22Rv1 (cell line): ENCODE measurements around the gene EIF4E3.

Source experiments
- H3K27ac ChIP-seq: fragments of 450-650 bp; 2 replicates; pipeline ENCODE4 v1.5.1; 2017
- ZFX ChIP-seq: fragments of 450-650 bp; IDR thresholded peaks from 2 replicates; pipeline ENCODE4 v1.6.1; 2017; ENCODE audit warnings: antibody characterized with exemption, borderline replicate concordance
- TF ChIP-seq, protein P1 (sequence below): fragments of 450-650 bp; IDR thresholded peaks from 2 replicates; pipeline ENCODE4 v1.5.1; 2017; ENCODE audit warnings: mild to moderate bottlenecking

EIF4E3 gene

GRCh38 chr3:71636001-71636400 lies 89.2 kb downstream of the EIF4E3 start:
- H3K27ac ChIP-seq: no peak overlapping the region
- TF ChIP-seq, protein P1, sequence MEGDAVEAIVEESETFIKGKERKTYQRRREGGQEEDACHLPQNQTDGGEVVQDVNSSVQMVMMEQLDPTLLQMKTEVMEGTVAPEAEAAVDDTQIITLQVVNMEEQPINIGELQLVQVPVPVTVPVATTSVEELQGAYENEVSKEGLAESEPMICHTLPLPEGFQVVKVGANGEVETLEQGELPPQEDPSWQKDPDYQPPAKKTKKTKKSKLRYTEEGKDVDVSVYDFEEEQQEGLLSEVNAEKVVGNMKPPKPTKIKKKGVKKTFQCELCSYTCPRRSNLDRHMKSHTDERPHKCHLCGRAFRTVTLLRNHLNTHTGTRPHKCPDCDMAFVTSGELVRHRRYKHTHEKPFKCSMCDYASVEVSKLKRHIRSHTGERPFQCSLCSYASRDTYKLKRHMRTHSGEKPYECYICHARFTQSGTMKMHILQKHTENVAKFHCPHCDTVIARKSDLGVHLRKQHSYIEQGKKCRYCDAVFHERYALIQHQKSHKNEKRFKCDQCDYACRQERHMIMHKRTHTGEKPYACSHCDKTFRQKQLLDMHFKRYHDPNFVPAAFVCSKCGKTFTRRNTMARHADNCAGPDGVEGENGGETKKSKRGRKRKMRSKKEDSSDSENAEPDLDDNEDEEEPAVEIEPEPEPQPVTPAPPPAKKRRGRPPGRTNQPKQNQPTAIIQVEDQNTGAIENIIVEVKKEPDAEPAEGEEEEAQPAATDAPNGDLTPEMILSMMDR: no peak
- no peak for TF ChIP-seq ZFX

- no peak overlapping the region for H3K27ac ChIP-seq
- TF ChIP-seq, protein P1: no peak
- TF ChIP-seq ZFX: no peak
These were observed 90.5 kb downstream of the EIF4E3 start for GRCh38 chr3:71634671-71635070.

DNA sequence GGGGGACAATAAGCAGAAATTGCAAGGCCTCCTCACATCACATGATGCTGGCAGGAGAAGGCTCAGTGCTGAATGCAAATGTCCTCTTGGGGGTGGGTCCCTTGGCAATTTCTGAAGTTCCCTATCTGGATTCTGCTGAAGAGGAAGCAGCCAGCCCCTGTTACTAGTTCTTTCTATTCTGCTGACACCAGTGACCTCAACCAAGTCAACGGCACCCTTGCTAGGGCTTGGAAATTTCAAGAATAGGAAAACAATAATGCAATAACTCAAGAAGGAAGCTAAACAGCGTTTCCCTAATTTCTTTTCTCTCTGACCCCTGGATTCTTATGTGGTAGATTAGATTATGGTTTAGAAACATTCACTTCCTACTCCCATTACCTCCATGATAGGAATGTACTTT lies 95.5 kb downstream of the EIF4E3 start:
- TF ChIP-seq, protein P1: no peak
- TF ChIP-seq ZFX: no peak
- H3K27ac ChIP-seq: no peak overlapping the region

DNA sequence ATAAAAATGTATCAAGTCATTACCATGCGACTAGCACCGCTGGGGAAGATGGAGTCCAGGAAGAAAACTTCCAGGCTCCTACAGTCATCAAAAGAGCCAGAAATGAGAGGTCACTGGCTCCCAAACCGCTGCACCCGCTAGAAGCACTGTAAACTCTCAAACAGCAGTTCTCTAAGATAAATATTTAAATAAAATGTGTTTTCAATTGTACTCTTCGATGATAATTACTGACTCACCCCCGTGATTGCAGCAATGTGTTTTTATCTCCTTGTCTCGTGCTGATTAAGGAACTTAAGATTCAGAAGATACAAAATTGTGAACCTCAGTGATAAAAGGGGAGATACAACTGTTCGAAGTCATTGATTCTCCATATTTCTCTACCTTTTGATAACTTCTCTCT lies 95.9 kb downstream of the EIF4E3 start:
- no peak overlapping the region for H3K27ac ChIP-seq
- TF ChIP-seq, protein P1: no peak
- no peak for TF ChIP-seq ZFX

- TF ChIP-seq, protein P1: no peak
- no peak for TF ChIP-seq ZFX
- no peak overlapping the region for H3K27ac ChIP-seq
These were observed 96.7 kb downstream of the EIF4E3 start for GRCh38 chr3:71628522-71628921.

- no peak for TF ChIP-seq ZFX
- TF ChIP-seq, protein P1: no peak
- no peak overlapping the region for H3K27ac ChIP-seq
These were observed 99.5 kb downstream of the EIF4E3 start for GRCh38 chr3:71625676-71626075.
